Thymus (tissue), 11 donors: ENCODE measurements around the gene EXD1. TPM values are rescaled to one million over a fixed set of nuclear protein-coding genes. Genes with fewer than 3 reads are reported as not detected.
"Not testable (repeated sequence)": the region's sequence is repeated elsewhere in the genome, so short reads cannot be mapped to it uniquely, and the experiment has no call there.

Experiments used
- DNase-seq, 9 donors: peaks; one replicate each; pipeline ENCODE4 v3.0.0-alpha.2; 2013; ENCODE audit warnings: low spot score in 9 of 9, low read depth in 6 of 9, missing footprints in 1 of 9
- H3K27ac ChIP-seq, 2 donors: one replicate each; pipeline ENCODE4 v1.5.1; 2013; ENCODE audit warnings: control low read depth in 1 of 2, low read depth in 1 of 2, low read length in 1 of 2, mild to moderate bottlenecking in 1 of 2, moderate library complexity in 1 of 2
- H3K27me3 ChIP-seq, 2 donors: one replicate each; pipeline ENCODE4 v1.5.1; 2013; ENCODE audit warnings: low read length in 1 of 2; ENCODE audit not compliant: control insufficient read depth in 2 of 2, insufficient read depth in 1 of 2
- H3K36me3 ChIP-seq, 2 donors: one replicate each; pipeline ENCODE4 v1.5.1; 2013; ENCODE audit warnings: low read length in 1 of 2, mild to moderate bottlenecking in 1 of 2, moderate library complexity in 1 of 2; ENCODE audit not compliant: control insufficient read depth in 2 of 2, insufficient read depth in 2 of 2
- H3K4me1 ChIP-seq, 2 donors: one replicate each; pipeline ENCODE4 v1.5.1; 2013; ENCODE audit warnings: low read length in 2 of 2; ENCODE audit not compliant: control insufficient read depth in 2 of 2, insufficient read depth in 2 of 2
- H3K4me3 ChIP-seq, 2 donors: one replicate each; pipeline ENCODE4 v1.5.1; 2013; ENCODE audit warnings: low read length in 2 of 2, control low read depth in 1 of 2, mild to moderate bottlenecking in 1 of 2
- H3K9me3 ChIP-seq, 2 donors: one replicate each; pipeline ENCODE4 v1.5.1; 2013; ENCODE audit warnings: low read length in 1 of 2, mild to moderate bottlenecking in 1 of 2; ENCODE audit not compliant: control insufficient read depth in 2 of 2, insufficient read depth in 1 of 2
- WGBS: extraction: QIAGEN DNeasy Blood & Tissue Kit; methylation state at CpG from one replicate; pipeline ENCODE4 v1.1.7; 2013; 5-methylcytosine and 5-hydroxymethylcytosine counted together
- polyA plus RNA-seq: library from polyadenylated mRNA; stranded (reverse); fragments of 200-250 nt; gene quantifications from one replicate; pipeline ENCODE4 v1.2.3, GENCODE V29; 2013
- total RNA-seq: library from RNA; stranded (reverse); fragments of 120-200 nt; gene quantifications from one replicate; pipeline ENCODE4 v1.2.4, GENCODE V29; 2013
- donor health status: healthy.

Gene EXD1
- total and polyA plus RNA-seq, 2 donors, result 0.09 to 0.34 TPM

DNA sequence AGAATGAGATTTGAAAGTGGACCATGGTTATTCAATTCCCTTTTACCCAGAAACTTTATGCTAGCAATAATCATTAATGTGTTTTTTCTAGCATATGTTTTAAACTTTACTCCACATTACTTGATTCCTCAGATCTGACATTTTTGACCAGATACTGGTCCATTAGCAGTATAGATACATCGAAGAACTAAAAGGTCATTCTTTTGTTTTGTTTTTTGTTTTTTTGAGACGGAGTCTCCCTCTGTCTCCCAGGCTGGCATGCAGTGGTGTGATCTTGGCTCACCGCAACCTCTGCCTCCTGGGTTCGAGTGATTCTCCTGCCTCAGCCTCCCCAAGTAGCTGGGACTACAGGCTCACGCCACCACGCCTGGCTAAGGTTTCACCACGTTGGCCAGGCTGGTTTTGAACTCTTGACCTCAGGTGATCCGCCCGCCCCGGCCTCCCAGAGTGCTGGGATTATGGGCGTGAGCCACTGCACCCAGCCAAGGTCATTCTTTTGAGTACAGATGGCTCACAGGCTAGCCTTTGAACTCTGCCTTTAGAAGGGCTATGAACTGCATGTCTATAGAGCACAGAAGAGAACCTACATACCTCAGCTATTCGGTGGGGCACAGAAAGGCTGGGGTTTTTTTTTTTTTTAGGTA, 29.1 kb upstream of the EXD1 start:
- DNase-seq, result no peak
- H3K27me3 ChIP-seq, result no peaks in the 10 kb centered on the region
- H3K9me3 ChIP-seq, result peaks cover 0 to 1% of the 10 kb centered on the region in 2 donors
- WGBS, result 92% methylated on average over 12 of the region's 12 CpGs
- no peak overlapping the region for H3K4me3 ChIP-seq
- H3K36me3 ChIP-seq, result peaks cover 10 to 11% of the 10 kb centered on the region in 2 donors
- no peak overlapping the region for H3K27ac ChIP-seq
- H3K4me1 ChIP-seq, result peaks cover 0 to 4% of the 10 kb centered on the region in 2 donors

DNA sequence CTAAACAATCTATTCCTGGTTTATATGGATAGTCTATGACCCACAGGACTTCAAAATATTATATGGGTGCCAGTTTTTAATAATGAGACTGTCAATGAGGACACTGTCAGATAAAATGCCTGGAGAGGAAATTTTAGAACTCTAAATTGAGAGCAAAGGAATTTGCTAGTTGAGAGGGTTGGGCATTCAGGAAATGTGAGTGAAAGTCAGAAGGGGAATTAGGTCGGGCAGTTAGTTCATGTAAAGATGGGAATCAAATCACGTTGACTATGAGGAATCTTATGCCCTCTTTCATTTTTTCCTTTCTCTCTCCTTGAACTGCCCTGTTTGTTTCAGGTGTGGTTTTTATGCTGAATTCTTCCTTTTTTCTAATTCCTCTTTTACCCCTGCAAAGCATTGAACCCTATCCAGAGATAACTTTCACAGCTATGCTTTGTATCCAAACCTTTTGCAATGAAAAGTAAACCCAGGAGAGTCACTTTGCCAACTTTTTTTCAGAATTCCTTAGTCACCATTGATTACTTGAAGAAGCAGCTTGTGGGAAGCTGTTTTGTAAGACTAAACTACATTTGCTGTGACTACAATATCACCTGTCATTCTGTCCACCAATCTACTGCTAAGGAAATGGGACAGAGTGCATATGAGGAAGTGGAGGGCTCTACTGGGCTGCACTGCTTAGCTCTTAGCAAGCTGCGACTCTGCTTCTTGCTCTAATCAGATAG, 28.4 kb upstream of the EXD1 start:
- 24% methylated on average over 3 of the region's 3 CpGs for WGBS
- peaks cover 7 to 8% of the 10 kb centered on the region in 2 donors for H3K36me3 ChIP-seq
- DNase-seq, result peak in 1 of 9 donors; percentile 28

DNA sequence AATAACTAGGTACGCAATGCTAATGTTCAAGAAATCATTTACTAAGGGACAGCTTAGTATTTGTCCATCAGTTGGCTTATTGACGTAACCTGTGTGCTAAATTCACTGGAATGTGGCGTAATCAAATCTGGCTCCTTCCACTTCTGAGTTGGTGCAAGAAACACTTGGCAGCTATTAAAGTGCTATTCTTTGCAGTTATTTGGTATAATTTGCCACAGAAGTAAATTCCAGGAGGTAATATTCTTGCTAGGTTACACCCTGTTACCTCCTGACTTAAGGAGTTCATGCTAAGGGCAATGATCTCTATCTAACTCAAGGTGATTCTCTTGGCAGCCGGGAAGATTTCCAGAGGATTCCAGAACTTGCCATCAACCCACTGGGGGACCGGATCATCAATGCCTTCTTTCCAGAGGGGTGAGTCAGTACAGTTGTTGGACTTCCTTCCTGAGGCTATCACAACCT, 26.1 kb upstream of the EXD1 start:
- H3K4me3 ChIP-seq, result no peak overlapping the region
- H3K27ac ChIP-seq, result no peak overlapping the region
- H3K27me3 ChIP-seq, result no peaks in the 10 kb centered on the region
- H3K9me3 ChIP-seq, result no peaks in the 10 kb centered on the region
- peaks cover 0 to 4% of the 10 kb centered on the region in 2 donors for H3K4me1 ChIP-seq
- no peak for DNase-seq
- no peaks in the 10 kb centered on the region for H3K36me3 ChIP-seq
- 96% methylated on average over 5 of the region's 5 CpGs for WGBS

More for the DNA sequence above, 28.4 kb upstream of the EXD1 start:
- Histone ChIP-seq H3K4me3 (no peak overlapping the region), H3K27me3 (no peaks in the 10 kb centered on the region), H3K9me3 (peaks cover 0 to 1% of the 10 kb centered on the region in 2 donors), H3K27ac (peak overlapping the region in 1 of 2 donors; percentile 30), H3K4me1 (peaks cover 0 to 4% of the 10 kb centered on the region in 2 donors)

DNA sequence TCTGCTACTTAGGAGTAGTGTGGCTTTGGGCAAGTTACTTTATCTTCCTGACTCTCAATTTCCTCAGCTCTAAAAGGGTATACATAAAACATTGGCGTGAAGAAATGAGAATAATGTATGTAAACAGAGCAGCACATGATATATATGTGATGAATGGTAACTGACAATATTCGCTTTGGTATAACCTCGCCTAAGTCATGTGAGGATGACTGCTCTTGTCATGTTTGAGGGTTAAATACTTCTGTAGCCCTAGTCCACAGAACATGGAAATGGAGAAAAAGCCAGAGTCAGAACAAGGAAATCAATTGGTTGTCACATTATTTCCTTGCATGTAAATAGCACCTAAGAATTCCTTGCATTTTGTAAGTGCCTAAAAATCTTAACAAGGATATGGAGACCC, 25.5 kb upstream of the EXD1 start:
- no peak overlapping the region for H3K27ac ChIP-seq
- H3K4me3 ChIP-seq, result no peak overlapping the region
- 98% methylated on average over 3 of the region's 3 CpGs for WGBS
- DNase-seq, result no peak
- H3K9me3 ChIP-seq, result no peaks in the 10 kb centered on the region
- peaks cover 0 to 4% of the 10 kb centered on the region in 2 donors for H3K4me1 ChIP-seq
- no peaks in the 10 kb centered on the region for H3K36me3 ChIP-seq
- no peaks in the 10 kb centered on the region for H3K27me3 ChIP-seq

DNA sequence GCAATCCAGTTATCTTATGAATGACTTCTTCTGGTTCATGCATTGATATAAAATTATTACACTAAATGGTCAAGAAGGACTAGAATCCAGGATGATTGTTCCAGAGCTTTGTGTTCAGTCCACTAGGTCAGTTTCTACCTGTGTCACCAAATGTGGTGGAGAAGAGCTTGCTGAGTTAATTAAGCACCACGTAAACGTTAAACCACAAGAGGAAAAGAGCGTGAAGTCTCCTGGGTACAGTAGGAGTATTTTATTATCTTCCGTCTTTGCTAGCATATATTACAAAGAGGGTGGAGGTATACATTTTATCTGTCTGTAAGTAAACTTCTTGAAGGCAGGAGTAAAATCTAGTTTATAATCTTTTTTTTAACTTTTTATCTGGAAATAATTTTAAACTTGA, 24.0 kb upstream of the EXD1 start:
- Histone ChIP-seq H3K4me3 (no peak overlapping the region), H3K4me1 (peaks cover 0 to under 1% of the 10 kb centered on the region in 2 donors), H3K9me3 (no peaks in the 10 kb centered on the region), H3K36me3 (no peaks in the 10 kb centered on the region), H3K27ac (no peak overlapping the region), H3K27me3 (no peaks in the 10 kb centered on the region)
- WGBS, result 48% methylated on average over 4 of the region's 4 CpGs
- peak in 1 of 9 donors; percentile 14 for DNase-seq

DNA sequence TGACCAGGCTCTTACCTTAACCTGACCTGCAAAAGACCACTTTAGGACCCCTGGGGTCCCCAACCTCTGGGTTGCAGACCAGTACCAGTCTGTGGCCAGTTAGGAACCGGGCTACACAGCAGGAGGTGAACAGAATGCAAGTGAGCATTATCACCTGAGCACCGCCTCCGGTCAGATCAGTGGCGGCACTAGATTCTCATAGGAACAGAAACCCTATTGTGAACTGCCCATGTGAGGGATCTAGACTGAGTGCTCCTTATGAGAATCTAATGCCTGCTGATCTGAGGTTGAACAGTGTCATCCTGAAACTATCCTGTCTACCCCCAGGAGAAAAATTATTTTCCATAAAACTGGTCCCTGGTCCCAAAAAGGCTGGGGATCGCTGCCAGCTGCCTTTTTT, 20.9 kb upstream of the EXD1 start:
- H3K27ac ChIP-seq, result no peak overlapping the region
- H3K9me3 ChIP-seq, result peaks cover 0 to 3% of the 10 kb centered on the region in 2 donors
- DNase-seq, result no peak
- 98% methylated on average over 5 of the region's 5 CpGs for WGBS
- H3K4me1 ChIP-seq, result no peaks in the 10 kb centered on the region
- H3K4me3 ChIP-seq, result no peak overlapping the region
- no peaks in the 10 kb centered on the region for H3K27me3 ChIP-seq
- peaks cover 0 to 5% of the 10 kb centered on the region in 2 donors for H3K36me3 ChIP-seq

DNA sequence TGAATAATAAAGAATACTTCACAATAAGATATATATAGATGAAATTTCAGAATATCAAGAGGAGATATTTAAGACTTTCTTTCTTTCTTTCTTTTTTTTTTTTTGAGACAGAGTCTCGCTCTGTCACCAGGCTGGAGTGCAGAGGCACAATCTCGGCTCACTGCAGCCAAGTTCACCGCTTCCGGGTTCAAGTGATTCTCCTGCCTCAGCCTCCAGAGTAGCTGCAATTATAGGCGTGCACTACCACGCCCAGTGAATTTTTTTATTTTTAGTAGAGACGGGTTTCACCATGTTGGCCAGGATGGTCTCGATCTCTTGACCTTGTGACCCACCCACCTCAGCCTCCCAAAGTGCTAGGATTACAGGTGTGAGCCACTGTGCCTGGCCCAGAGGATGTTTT, 20.2 kb upstream of the EXD1 start:
- H3K36me3 ChIP-seq, result not testable (repeated sequence)

DNA sequence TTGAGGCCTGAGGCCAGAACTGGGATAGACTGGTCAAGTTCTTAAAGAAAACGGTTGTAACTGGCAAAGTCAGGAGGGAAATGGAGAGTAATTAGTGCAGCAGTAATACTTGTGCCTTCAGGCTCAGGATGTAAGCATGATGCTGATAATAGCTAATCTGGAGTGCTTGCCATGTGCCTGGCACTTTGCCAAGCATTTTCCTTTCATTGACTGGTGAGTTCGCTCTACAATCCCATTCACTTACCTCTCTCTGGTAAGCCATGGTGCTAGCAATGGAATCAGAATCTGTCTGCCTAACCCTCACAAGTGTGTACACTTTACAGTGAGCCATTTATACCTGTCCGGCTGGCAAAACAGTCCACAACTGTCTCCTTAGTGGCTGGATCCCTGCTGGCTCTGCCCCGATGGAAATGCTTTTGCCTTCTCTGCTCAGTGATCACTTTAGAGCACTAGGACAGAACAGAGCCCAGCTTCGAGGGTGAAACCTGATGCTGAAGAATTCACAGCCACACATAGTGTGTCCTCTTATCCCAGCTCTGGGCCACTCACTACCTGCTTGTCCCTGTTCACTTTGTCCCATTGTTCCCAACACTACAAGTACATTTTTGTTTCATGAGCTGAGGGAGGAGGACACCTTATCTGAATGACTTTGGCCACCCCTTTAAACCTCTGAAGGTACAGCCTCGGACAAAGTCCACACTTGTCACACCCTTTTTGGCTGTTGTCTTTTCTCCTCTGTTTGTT, 10.8 kb upstream of the EXD1 start:
- DNase-seq, result no peak

More for the DNA sequence above, 20.2 kb upstream of the EXD1 start:
- H3K9me3 ChIP-seq, H3K27ac ChIP-seq, H3K27me3 ChIP-seq, DNase-seq, H3K4me1 ChIP-seq, H3K4me3 ChIP-seq: not testable (repeated sequence)
- WGBS, result 97% methylated on average over 8 of the region's 8 CpGs

DNA sequence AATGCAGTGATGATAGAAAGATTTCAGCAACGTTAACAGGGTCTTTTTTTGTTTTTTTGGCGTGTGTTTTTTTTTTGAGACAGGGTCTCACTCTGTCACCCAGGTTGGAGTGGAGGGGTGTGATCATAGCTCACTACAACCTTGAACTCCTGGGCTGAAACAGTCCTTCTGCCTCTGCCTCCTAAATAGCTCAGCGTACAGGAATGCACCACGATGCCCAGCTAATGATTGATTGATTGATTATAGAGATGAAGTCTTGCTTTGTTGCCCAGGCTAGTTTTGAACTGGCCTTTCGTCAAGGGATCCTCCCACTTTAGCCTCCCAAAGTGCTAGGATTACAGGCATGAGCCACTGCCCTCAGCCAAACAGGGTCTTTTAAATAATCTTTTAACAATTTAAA, 7.5 kb upstream of the EXD1 start:
- Histone ChIP-seq H3K4me3 (no peak overlapping the region), H3K4me1 (no peaks in the 10 kb centered on the region), H3K36me3 (peaks cover 2 to 6% of the 10 kb centered on the region in 2 donors), H3K9me3 (no peaks in the 10 kb centered on the region), H3K27me3 (no peaks in the 10 kb centered on the region), H3K27ac (no peak overlapping the region)
- 95% methylated on average over 5 of the region's 5 CpGs for WGBS
- no peak for DNase-seq

More for the DNA sequence above, 10.8 kb upstream of the EXD1 start:
- H3K4me3 ChIP-seq, result no peak overlapping the region
- peaks cover 6% of the 10 kb centered on the region in 2 donors for H3K36me3 ChIP-seq
- H3K27me3 ChIP-seq, result no peaks in the 10 kb centered on the region
- H3K27ac ChIP-seq, result no peak overlapping the region
- H3K4me1 ChIP-seq, result no peaks in the 10 kb centered on the region
- no peaks in the 10 kb centered on the region for H3K9me3 ChIP-seq
- WGBS, result 95% methylated on average over 6 of the region's 6 CpGs
